Parathyroid adenoma (tissue), 2 donors: ENCODE data around the gene CALHM6.

Experiments used
- H2AFZ ChIP-seq: fragments of 300-600 bp; sonication (generic); one replicate; pipeline ENCODE4 v1.7.0; 2017; ENCODE audit warnings: antibody characterized with exemption, mild to moderate bottlenecking
- H3K27ac ChIP-seq: fragments of 300-600 bp; sonication (generic); one replicate; pipeline ENCODE4 v1.7.0; 2017
- H3K27me3 ChIP-seq: fragments of 300-600 bp; sonication (generic); one replicate; pipeline ENCODE4 v1.7.0; 2017; ENCODE audit warnings: low read length; ENCODE audit not compliant: control insufficient read depth, insufficient read depth
- H3K36me3 ChIP-seq: fragments of 300-600 bp; sonication (generic); one replicate; pipeline ENCODE4 v1.7.0; 2017; ENCODE audit warnings: low read length; ENCODE audit not compliant: control insufficient read depth, insufficient read depth
- H3K4me1 ChIP-seq: fragments of 300-600 bp; sonication (generic); one replicate; pipeline ENCODE4 v1.7.0; 2017; ENCODE audit warnings: control low read depth
- H3K4me2 ChIP-seq: fragments of 300-600 bp; sonication (generic); one replicate; pipeline ENCODE4 v1.7.0; 2017; ENCODE audit warnings: low read length
- H3K4me3 ChIP-seq: fragments of 300-600 bp; sonication (generic); one replicate; pipeline ENCODE4 v1.7.0; 2017; ENCODE audit warnings: low read depth, low read length
- H3K79me2 ChIP-seq: fragments of 300-600 bp; sonication (generic); one replicate; pipeline ENCODE4 v1.7.0; 2017; ENCODE audit warnings: control low read depth
- H3K9ac ChIP-seq: fragments of 300-600 bp; sonication (generic); one replicate; pipeline ENCODE4 v1.7.0; 2017; ENCODE audit warnings: mild to moderate bottlenecking
- H3K9me3 ChIP-seq: fragments of 300-600 bp; sonication (generic); one replicate; pipeline ENCODE4 v1.7.0; 2017; ENCODE audit warnings: low read length; ENCODE audit not compliant: control insufficient read depth
- TF ChIP-seq, protein P1 (sequence below): fragments of 300-600 bp; sonication (generic); IDR thresholded peaks from one replicate; pipeline ENCODE4 v1.7.0; 2017; ENCODE audit warnings: antibody characterized with exemption, mild to moderate bottlenecking
- donor health status: primary hyperparathyroidism.

The CALHM6 gene

GRCh38 chr6:116450769-116451740 lies 10.1 kb upstream of the CALHM6 start:
- Histone ChIP-seq H3K9me3 (no peaks in the 10 kb centered on the region), H3K9ac (no peak overlapping the region), H3K27ac (no peak overlapping the region), H3K79me2 (no peaks in the 10 kb centered on the region), H2AFZ (no peak overlapping the region), H3K36me3 (no peaks in the 10 kb centered on the region), H3K27me3 (no peaks in the 10 kb centered on the region), H3K4me3 (no peak overlapping the region), H3K4me1 (no peaks in the 10 kb centered on the region), H3K4me2 (no peak overlapping the region)
- TF ChIP-seq, protein P1, sequence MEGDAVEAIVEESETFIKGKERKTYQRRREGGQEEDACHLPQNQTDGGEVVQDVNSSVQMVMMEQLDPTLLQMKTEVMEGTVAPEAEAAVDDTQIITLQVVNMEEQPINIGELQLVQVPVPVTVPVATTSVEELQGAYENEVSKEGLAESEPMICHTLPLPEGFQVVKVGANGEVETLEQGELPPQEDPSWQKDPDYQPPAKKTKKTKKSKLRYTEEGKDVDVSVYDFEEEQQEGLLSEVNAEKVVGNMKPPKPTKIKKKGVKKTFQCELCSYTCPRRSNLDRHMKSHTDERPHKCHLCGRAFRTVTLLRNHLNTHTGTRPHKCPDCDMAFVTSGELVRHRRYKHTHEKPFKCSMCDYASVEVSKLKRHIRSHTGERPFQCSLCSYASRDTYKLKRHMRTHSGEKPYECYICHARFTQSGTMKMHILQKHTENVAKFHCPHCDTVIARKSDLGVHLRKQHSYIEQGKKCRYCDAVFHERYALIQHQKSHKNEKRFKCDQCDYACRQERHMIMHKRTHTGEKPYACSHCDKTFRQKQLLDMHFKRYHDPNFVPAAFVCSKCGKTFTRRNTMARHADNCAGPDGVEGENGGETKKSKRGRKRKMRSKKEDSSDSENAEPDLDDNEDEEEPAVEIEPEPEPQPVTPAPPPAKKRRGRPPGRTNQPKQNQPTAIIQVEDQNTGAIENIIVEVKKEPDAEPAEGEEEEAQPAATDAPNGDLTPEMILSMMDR = no peak

GRCh38 chr6:116451916-116452315 lies 9.3 kb upstream of the CALHM6 start:
- no peaks in the 10 kb centered on the region for H3K27me3 ChIP-seq
- no peak overlapping the region for H3K9ac ChIP-seq
- H3K9me3 ChIP-seq = no peaks in the 10 kb centered on the region
- no peak overlapping the region for H2AFZ ChIP-seq
- H3K79me2 ChIP-seq = no peaks in the 10 kb centered on the region
- H3K4me1 ChIP-seq = no peaks in the 10 kb centered on the region
- H3K4me3 ChIP-seq = no peak overlapping the region
- no peak overlapping the region for H3K27ac ChIP-seq
- no peaks in the 10 kb centered on the region for H3K36me3 ChIP-seq
- H3K4me2 ChIP-seq = no peak overlapping the region
- TF ChIP-seq, protein P1 = no peak

GRCh38 chr6:116452531-116452930 lies 8.6 kb upstream of the CALHM6 start:
- no peak overlapping the region for H3K4me2 ChIP-seq
- H3K79me2 ChIP-seq = no peaks in the 10 kb centered on the region
- H3K4me1 ChIP-seq = no peaks in the 10 kb centered on the region
- H3K36me3 ChIP-seq = no peaks in the 10 kb centered on the region
- no peaks in the 10 kb centered on the region for H3K27me3 ChIP-seq
- H2AFZ ChIP-seq = no peak overlapping the region
- TF ChIP-seq, protein P1 = no peak
- H3K9me3 ChIP-seq = no peaks in the 10 kb centered on the region
- H3K27ac ChIP-seq = no peak overlapping the region
- H3K4me3 ChIP-seq = no peak overlapping the region
- H3K9ac ChIP-seq = no peak overlapping the region

GRCh38 chr6:116456106-116456505 lies 5.1 kb upstream of the CALHM6 start:
- H3K4me1 ChIP-seq = no peaks in the 10 kb centered on the region
- H3K4me3 ChIP-seq = no peak overlapping the region
- H3K9ac ChIP-seq = no peak overlapping the region
- H2AFZ ChIP-seq = no peak overlapping the region
- H3K79me2 ChIP-seq = no peaks in the 10 kb centered on the region
- no peaks in the 10 kb centered on the region for H3K27me3 ChIP-seq
- no peaks in the 10 kb centered on the region for H3K36me3 ChIP-seq
- H3K4me2 ChIP-seq = no peak overlapping the region
- TF ChIP-seq, protein P1 = no peak
- H3K27ac ChIP-seq = no peak overlapping the region
- no peaks in the 10 kb centered on the region for H3K9me3 ChIP-seq
